ENCODE results near the gene BTRC. TPM values are rescaled to one million over a fixed set of nuclear protein-coding genes. Genes with fewer than 3 reads are reported as not detected.
"Not testable (repeated sequence)": the region's sequence is repeated elsewhere in the genome, so short reads cannot be mapped to it uniquely, and the experiment has no call there.

The BTRC gene
- total RNA-seq, 1 experiment from 2014 or later: 22.4 TPM

DNA sequence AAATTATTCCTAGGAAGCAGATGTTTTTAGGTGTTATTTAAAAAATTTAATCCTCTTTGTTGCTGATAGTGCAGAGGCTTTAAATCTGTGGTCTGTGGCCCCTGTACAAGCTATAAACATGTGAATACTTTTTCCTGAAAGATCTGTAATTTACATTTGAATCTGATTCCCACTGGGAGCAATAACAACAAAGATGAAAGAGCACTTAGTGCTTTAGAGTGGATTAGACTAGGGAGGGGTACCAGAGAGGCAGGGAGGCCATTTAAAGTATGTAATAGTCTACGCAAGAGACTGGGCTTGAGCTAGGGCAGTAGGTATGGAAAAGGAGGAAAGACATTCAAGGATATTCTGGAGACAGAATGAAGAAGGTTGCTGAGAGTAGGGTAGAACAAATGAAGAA is 19.1 kb downstream of the BTRC start:
- Mint-ChIP-seq H3K27me3 (ENCODE audit: low read depth) (no peaks in the 10 kb centered on the region), H3K27ac (no peak overlapping the region), H3K4me3 (no peak overlapping the region), H3K36me3 (peaks cover 6% of the 10 kb centered on the region; the same call in 1 of the 2 replicates), H3K9me3 (0 out of 2 replicates have a peak, but pooled peaks cover 5% of the 10 kb centered on the region), H3K4me1 (peaks cover 10% of the 10 kb centered on the region)
- TF ChIP-seq, protein P1, sequence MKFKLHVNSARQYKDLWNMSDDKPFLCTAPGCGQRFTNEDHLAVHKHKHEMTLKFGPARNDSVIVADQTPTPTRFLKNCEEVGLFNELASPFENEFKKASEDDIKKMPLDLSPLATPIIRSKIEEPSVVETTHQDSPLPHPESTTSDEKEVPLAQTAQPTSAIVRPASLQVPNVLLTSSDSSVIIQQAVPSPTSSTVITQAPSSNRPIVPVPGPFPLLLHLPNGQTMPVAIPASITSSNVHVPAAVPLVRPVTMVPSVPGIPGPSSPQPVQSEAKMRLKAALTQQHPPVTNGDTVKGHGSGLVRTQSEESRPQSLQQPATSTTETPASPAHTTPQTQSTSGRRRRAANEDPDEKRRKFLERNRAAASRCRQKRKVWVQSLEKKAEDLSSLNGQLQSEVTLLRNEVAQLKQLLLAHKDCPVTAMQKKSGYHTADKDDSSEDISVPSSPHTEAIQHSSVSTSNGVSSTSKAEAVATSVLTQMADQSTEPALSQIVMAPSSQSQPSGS (CRISPR knock-in tag; IDR thresholded peaks at IDR 0.05; ENCODE audit: borderline replicate concordance, low read depth): no peak
- no peak for TF ChIP-seq ZNF232 (CRISPR knock-in tag; IDR thresholded peaks at IDR 0.05)
- TF ChIP-seq NR3C1 (CRISPR knock-in tag; conservative IDR thresholded peaks at IDR 0.05; ENCODE audit: low read depth): no peak
- TF ChIP-seq, protein P2, sequence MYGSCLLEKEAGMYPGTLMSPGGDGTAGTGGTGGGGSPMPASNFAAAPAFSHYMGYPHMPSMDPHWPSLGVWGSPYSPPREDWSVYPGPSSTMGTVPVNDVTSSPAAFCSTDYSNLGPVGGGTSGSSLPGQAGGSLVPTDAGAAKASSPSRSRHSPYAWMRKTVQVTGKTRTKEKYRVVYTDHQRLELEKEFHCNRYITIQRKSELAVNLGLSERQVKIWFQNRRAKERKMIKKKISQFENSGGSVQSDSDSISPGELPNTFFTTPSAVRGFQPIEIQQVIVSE (CRISPR knock-in tag; IDR thresholded peaks at IDR 0.05; ENCODE audit: borderline replicate concordance): no peak
- TF ChIP-seq, protein P3, sequence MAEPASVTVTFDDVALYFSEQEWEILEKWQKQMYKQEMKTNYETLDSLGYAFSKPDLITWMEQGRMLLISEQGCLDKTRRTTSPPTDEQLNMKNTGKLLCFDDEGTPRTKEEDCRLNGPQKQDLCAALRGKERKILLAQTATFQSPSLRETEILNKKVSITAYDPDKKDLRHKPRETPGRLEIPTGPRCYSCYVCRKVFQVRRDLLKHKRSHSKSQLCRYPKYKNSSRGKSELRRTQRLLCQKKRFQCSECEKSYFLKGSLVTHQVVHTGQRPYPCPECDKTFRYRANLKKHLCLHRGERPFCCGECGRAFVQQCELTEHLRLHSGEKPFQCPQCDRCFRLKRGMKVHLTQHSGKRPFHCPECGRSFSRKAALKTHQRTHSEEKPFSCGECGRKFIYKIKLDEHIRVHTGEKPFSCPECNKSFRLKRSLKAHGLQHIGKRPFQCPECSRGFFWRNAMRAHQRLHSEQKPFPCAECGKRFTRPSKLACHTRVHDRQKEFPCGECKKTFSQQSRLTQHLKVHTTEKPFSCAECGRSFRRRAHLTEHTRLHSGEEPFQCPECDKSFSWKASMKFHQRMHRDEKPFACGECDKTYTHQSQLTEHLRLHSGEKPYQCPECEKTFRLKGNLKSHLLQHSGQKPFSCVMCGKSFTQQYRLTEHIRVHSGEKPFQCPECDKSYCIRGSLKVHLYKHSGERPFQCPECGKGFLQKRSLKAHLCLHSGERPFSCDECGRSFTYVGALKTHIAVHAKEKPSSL (CRISPR knock-in tag; conservative IDR thresholded peaks at IDR 0.05): no peak
- TF ChIP-seq, protein P4, sequence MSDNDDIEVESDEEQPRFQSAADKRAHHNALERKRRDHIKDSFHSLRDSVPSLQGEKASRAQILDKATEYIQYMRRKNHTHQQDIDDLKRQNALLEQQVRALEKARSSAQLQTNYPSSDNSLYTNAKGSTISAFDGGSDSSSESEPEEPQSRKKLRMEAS (CRISPR knock-in tag; IDR thresholded peaks at IDR 0.05): no peak
- ChIA-PET POLR2A (no interaction called here), CTCF (interaction anchor here (1.0 to 1.5 kb wide), 4 partner anchors 69 to 198 kb away, joined by 3 to 6 read pairs (median 4); no protein-coding TSS in a partner anchor)
- DNase-seq (ENCODE audit: low spot score) (no peak), ATAC-seq (peak; percentile 69)

DNA sequence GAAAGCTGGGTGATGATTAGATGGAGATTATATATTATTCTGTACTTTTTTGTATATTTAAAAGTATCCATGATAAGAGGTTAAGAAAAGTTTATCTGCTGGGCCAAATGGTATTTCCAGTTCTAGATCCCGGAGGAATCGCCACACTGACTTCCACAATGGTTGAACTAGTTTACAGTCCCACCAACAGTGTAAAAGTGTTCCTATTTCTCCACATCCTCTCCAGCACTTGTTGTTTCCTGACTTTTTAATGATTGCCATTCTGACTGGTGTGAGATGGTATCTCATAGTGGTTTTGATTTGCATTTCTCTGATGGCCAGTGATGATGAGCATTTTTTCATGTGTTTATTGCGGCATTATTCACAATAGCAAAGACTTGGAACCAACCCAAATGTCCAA is 20.0 kb downstream of the BTRC start:
- H3K4me3 Mint-ChIP-seq; DNase-seq (ENCODE audit: low spot score); CTCF ChIA-PET; H3K36me3 Mint-ChIP-seq; H3K27me3 Mint-ChIP-seq (ENCODE audit: low read depth); POLR2A ChIA-PET; H3K9me3 Mint-ChIP-seq; ATAC-seq; H3K27ac Mint-ChIP-seq; H3K4me1 Mint-ChIP-seq: not testable (repeated sequence)

DNA sequence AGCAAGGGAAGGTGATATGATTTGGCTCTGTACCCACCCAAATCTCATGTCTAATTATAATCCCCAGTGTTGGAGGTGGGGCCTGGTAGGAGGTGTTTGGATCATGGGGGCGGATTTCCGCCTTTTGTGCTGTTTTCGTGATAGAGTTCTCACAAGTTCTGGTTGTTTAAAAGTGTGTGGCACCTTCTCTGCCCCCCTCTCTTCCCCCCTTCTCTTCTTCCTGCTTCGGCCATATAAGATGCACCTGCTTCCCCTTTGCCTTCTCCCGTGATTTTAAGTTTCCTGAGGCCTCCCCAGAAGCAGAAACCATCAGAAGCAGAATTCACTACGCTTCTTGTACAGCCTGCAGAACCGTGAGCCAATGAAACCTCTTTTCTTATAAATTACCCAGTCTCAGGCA is 21.1 kb downstream of the BTRC start:
- no peak for DNase-seq (ENCODE audit: low spot score)
- no peak for ATAC-seq

DNA sequence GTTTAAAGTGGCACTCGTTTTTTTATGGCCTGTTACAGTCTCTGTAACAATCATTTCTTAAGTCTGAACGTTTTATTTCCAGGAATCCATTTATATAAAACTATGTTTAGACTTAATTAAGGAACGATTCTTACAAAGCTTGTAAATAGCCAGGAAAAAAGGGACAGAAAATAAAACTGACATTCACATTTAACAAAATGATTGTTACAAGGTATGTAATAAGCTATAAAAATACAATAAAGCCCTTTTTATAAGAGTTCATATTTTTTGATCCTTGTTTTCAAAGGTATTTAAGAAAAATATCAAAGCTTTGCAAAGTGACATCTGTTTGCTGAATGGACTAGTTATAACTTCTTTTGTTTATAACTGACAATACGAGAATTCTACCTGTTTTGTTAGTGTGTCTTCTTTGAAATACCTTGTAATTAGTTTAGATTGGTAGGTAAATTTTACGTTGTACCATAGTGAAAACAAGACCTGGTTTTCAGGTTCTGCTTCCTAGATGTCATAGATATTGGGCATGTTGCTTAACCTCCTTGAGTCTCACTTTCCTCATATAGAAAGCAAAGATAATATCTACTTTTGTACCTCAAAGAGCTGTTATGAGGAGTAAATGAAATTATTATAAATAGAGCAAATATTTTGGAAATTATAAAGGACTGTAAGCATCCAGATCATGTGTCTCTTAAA is 25.8 kb downstream of the BTRC start:
- ATAC-seq (no peak), DNase-seq (ENCODE audit: low spot score) (no peak)
- Mint-ChIP-seq H3K4me1 (no peaks in the 10 kb centered on the region), H3K36me3 (no peaks in the 10 kb centered on the region), H3K27ac (no peak overlapping the region), H3K9me3 (no peaks in the 10 kb centered on the region), H3K4me3 (no peak overlapping the region), H3K27me3 (ENCODE audit: low read depth) (no peaks in the 10 kb centered on the region)
- ChIA-PET POLR2A (interaction anchor here (0.6 kb wide), 1 partner anchor 32 kb away, joined by 9 read pairs; no protein-coding TSS in a partner anchor), CTCF (no interaction called here)
- TF ChIP-seq, protein P5, sequence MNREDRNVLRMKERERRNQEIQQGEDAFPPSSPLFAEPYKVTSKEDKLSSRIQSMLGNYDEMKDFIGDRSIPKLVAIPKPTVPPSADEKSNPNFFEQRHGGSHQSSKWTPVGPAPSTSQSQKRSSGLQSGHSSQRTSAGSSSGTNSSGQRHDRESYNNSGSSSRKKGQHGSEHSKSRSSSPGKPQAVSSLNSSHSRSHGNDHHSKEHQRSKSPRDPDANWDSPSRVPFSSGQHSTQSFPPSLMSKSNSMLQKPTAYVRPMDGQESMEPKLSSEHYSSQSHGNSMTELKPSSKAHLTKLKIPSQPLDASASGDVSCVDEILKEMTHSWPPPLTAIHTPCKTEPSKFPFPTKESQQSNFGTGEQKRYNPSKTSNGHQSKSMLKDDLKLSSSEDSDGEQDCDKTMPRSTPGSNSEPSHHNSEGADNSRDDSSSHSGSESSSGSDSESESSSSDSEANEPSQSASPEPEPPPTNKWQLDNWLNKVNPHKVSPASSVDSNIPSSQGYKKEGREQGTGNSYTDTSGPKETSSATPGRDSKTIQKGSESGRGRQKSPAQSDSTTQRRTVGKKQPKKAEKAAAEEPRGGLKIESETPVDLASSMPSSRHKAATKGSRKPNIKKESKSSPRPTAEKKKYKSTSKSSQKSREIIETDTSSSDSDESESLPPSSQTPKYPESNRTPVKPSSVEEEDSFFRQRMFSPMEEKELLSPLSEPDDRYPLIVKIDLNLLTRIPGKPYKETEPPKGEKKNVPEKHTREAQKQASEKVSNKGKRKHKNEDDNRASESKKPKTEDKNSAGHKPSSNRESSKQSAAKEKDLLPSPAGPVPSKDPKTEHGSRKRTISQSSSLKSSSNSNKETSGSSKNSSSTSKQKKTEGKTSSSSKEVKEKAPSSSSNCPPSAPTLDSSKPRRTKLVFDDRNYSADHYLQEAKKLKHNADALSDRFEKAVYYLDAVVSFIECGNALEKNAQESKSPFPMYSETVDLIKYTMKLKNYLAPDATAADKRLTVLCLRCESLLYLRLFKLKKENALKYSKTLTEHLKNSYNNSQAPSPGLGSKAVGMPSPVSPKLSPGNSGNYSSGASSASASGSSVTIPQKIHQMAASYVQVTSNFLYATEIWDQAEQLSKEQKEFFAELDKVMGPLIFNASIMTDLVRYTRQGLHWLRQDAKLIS (CRISPR knock-in tag; IDR thresholded peaks at IDR 0.05; ENCODE audit: borderline replicate concordance): no peak
- TF ChIP-seq ZNF317 (CRISPR knock-in tag; IDR thresholded peaks at IDR 0.05; ENCODE audit: borderline replicate concordance, low read depth) (no peak), ESRRA (CRISPR knock-in tag; IDR thresholded peaks at IDR 0.05; ENCODE audit: borderline replicate concordance) (no peak), RELA (CRISPR knock-in tag; IDR thresholded peaks at IDR 0.05; ENCODE audit: borderline replicate concordance) (no peak)
- TF ChIP-seq, protein P6, sequence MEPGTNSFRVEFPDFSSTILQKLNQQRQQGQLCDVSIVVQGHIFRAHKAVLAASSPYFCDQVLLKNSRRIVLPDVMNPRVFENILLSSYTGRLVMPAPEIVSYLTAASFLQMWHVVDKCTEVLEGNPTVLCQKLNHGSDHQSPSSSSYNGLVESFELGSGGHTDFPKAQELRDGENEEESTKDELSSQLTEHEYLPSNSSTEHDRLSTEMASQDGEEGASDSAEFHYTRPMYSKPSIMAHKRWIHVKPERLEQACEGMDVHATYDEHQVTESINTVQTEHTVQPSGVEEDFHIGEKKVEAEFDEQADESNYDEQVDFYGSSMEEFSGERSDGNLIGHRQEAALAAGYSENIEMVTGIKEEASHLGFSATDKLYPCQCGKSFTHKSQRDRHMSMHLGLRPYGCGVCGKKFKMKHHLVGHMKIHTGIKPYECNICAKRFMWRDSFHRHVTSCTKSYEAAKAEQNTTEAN (CRISPR knock-in tag; IDR thresholded peaks at IDR 0.05): no peak
- TF ChIP-seq, protein P7, sequence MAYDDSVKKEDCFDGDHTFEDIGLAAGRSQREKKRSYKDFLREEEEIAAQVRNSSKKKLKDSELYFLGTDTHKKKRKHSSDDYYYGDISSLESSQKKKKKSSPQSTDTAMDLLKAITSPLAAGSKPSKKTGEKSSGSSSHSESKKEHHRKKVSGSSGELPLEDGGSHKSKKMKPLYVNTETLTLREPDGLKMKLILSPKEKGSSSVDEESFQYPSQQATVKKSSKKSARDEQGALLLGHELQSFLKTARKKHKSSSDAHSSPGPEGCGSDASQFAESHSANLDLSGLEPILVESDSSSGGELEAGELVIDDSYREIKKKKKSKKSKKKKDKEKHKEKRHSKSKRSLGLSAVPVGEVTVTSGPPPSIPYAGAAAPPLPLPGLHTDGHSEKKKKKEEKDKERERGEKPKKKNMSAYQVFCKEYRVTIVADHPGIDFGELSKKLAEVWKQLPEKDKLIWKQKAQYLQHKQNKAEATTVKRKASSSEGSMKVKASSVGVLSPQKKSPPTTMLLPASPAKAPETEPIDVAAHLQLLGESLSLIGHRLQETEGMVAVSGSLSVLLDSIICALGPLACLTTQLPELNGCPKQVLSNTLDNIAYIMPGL (CRISPR knock-in tag; IDR thresholded peaks at IDR 0.05): no peak
- TF ChIP-seq, protein P8, sequence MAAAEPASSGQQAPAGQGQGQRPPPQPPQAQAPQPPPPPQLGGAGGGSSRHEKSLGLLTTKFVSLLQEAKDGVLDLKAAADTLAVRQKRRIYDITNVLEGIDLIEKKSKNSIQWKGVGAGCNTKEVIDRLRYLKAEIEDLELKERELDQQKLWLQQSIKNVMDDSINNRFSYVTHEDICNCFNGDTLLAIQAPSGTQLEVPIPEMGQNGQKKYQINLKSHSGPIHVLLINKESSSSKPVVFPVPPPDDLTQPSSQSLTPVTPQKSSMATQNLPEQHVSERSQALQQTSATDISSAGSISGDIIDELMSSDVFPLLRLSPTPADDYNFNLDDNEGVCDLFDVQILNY (CRISPR knock-in tag; IDR thresholded peaks at IDR 0.05): no peak

More for the DNA sequence above, 21.1 kb downstream of the BTRC start:
- POLR2A ChIA-PET: no interaction called here
- peaks cover 9% of the 10 kb centered on the region for H3K4me1 Mint-ChIP-seq
- H3K36me3 Mint-ChIP-seq: peaks cover 6% of the 10 kb centered on the region; the same call in 1 of the 2 replicates
- TF ChIP-seq GTF2I (CRISPR knock-in tag; conservative IDR thresholded peaks at IDR 0.05): no peak
- no peak for TF ChIP-seq FOXJ3 (CRISPR knock-in tag; IDR thresholded peaks at IDR 0.05; ENCODE audit: borderline replicate concordance)
- 0 out of 2 replicates have a peak, but pooled peaks cover 5% of the 10 kb centered on the region for H3K9me3 Mint-ChIP-seq
- H3K27me3 Mint-ChIP-seq (ENCODE audit: low read depth): no peaks in the 10 kb centered on the region
- CTCF ChIA-PET: no interaction called here
- H3K27ac Mint-ChIP-seq: no peak overlapping the region
- H3K4me3 Mint-ChIP-seq: no peak overlapping the region
